Thoracic aorta (tissue), 2 donors: ENCODE data around the gene ATP5PD. TPM values are rescaled to one million over a fixed set of nuclear protein-coding genes. Genes with fewer than 3 reads are reported as not detected.
A peak's percentile ranks its signal among the peaks of the same experiment; 100 is the strongest.

Experiments used
- ATAC-seq: fragments of 150-250 bp; one replicate; pipeline ENCODE4 v1.8.0; 2017; ENCODE audit warnings: low read depth; ENCODE audit not compliant: insufficient number of reproducible peaks, low FRiP score
- DNase-seq: peaks from one replicate; pipeline ENCODE4 v3.0.0-alpha.2; 2020; ENCODE audit warnings: low spot score
- H3K27ac ChIP-seq, 2 donors: fragments of 200-600 bp; sonication (generic); 1 replicate in 1 of 2; 2 replicates in 1 of 2; pipeline ENCODE4 v1.5.1; 2016; ENCODE audit warnings: mild to moderate bottlenecking in 2 of 2, moderate library complexity in 2 of 2
- H3K27me3 ChIP-seq: fragments of 200-600 bp; sonication (generic); replicated peaks from 2 replicates; pipeline ENCODE4 v1.6.0; 2016; ENCODE audit warnings: mild to moderate bottlenecking; ENCODE audit not compliant: insufficient read depth
- H3K36me3 ChIP-seq: fragments of 200-600 bp; sonication (generic); one replicate; pipeline ENCODE4 v1.5.1; 2016
- H3K4me1 ChIP-seq, 2 donors: fragments of 200-600 bp; sonication (generic); 1 replicate in 1 of 2; 2 replicates in 1 of 2; pipeline versions ENCODE4 v1.5.1 to v1.6.0; 2016; ENCODE audit warnings: low read depth in 2 of 2, mild to moderate bottlenecking in 1 of 2; ENCODE audit not compliant: control insufficient read depth in 1 of 2
- H3K4me3 ChIP-seq: fragments of 200-600 bp; sonication (generic); 2 replicates; pipeline ENCODE4 v1.5.1; 2016; ENCODE audit warnings: mild to moderate bottlenecking
- H3K9me3 ChIP-seq: fragments of 200-600 bp; sonication (generic); 2 replicates; pipeline ENCODE4 v1.5.1; 2016
- CTCF ChIP-seq: fragments of 200-600 bp; sonication (generic); IDR thresholded peaks from one replicate; pipeline ENCODE4 v1.5.1; 2019; ENCODE audit warnings: antibody characterized with exemption
- total RNA-seq, 2 donors: library from RNA; depleted of rRNA; stranded (reverse); fragments of >200 nt; gene quantifications; one replicate each; pipeline versions ENCODE4 v1.1.0 to v1.2.3, GENCODE V29; 2016

Gene ATP5PD
- total RNA-seq, 2 donors from 2014 or later: 109 to 189 TPM

- no peak overlapping the region for H3K4me3 ChIP-seq
- ATAC-seq (no peak), DNase-seq (no peak)
- H3K36me3 ChIP-seq: no peaks in the 10 kb centered on the region
- H3K4me1 ChIP-seq: peaks cover 5 to 23% of the 10 kb centered on the region in 2 donors
- no peaks in the 10 kb centered on the region for H3K27me3 ChIP-seq
- no peak overlapping the region for H3K27ac ChIP-seq
- H3K9me3 ChIP-seq: no peaks in the 10 kb centered on the region
- no peak for TF ChIP-seq CTCF
Measured at GRCh38 chr17:75091855-75092327, 45.1 kb upstream of the ATP5PD start.

GRCh38 chr17:75090871-75091854, 44.4 kb upstream of the ATP5PD start:
- H3K27ac ChIP-seq: no peak overlapping the region
- no peak for ATAC-seq

DNA sequence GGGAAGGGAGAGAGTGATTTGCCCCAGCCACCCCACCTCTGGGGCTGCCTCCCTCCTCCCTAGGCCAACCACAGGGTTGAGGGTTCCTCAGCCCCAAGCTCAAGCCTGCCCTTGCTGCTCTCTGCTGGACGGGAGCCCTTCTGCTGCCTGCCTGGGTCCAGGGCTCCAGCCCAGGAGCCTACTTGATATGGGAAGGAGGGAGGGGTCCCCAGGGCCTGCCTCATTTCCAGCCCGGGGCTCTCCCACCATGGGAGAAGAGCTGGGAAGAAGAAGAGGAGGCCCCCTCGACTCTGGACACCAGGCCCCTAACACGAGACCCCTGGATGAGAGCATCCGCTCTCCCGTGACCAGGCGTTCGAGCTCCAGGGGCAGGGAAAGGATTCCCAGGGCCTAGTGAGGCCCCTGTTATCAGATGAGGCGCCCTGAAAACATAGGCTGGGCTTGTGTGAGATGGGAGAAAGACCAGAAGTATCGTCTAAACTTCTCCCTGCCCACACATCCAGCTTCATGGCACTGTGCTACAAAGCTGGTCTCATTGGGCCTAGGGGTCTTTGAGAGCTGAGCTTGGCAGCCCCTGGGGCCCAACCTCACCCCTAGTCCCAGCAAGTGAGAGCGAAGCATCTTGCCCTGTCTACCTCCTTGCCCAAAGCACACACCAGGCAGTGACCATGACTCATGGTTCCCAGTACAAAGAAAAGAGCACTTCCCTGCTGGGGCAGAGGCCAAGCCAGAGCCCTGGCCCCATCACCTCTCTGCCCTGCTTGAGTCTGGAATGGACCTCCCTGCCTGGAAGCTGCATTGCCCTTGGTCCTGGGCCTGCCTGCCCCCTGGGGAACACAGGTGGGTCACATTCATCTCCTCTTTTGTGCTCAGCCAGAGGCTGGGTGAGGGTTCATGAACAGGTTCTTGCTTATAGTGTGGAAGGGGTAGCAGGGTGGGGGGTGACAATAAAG, 42.0 kb upstream of the ATP5PD start:
- Histone ChIP-seq H3K4me1 (peaks cover 5 to 23% of the 10 kb centered on the region in 2 donors), H3K36me3 (no peaks in the 10 kb centered on the region), H3K4me3 (peak overlapping the region; percentile 75), H3K27me3 (no peaks in the 10 kb centered on the region), H3K27ac (peak overlapping the region in 1 of 2 donors; percentile 55), H3K9me3 (no peaks in the 10 kb centered on the region)
- DNase-seq (no peak), ATAC-seq (no peak)
- no peak for TF ChIP-seq CTCF

More at GRCh38 chr17:75090871-75091854, 44.4 kb upstream of the ATP5PD start:
- H3K9me3 ChIP-seq: no peaks in the 10 kb centered on the region
- no peaks in the 10 kb centered on the region for H3K27me3 ChIP-seq
- no peaks in the 10 kb centered on the region for H3K36me3 ChIP-seq
- DNase-seq: no peak
- no peak overlapping the region for H3K4me3 ChIP-seq
- peaks cover 5 to 23% of the 10 kb centered on the region in 2 donors for H3K4me1 ChIP-seq
- no peak for TF ChIP-seq CTCF

DNA sequence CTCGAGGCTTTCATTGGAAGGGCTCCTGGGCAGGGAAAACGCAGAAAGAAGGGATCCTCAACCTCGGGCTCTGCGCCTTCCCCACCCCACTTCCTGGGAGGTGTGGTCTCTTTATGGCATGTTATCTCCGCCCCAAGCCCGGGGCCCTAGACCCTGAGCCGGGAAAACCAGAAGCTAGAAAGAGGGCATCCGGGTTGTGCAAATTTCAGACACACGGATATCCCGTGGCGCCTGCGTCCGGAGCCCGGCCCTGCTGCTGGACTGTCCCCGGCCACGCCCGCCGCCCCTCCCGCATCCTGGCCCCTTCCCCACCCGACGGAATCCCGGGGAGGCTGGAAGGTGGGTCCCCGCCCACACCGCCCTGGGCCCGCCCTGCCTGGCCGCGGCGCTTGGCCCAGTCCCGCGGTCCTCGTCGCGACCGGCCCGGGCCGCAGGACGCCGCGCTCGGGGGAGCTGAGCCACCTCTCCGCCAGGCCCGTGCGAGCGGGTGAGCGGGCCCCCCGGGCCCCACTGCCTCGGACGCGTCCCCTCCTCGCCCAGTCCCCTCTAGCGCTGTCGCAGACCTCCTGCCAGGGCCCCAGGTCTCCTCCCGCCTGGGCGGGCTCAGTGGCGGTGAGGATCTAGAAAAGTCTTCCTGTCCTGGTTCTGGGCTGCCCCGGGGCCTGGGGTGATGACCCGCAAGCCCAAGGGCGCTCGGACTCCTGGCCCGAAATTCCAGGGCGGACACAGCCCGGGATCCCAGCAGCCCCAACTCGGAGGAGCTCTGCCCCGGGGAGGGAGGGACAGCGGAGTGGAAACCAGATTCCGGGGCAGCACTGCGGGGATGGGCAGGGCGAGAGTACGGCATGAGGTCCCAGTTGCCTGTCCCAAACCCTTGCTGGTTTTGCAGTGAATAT, 41.0 kb upstream of the ATP5PD start, which contains the start of gene SLC16A5:
SLC16A5 (plus strand) TSS at position 397 of the 896 bp plus-strand sequence. CDS start 5,683 bp downstream, outside the sequence.
- TF ChIP-seq CTCF: no peak
- Histone ChIP-seq H3K4me1 (peaks cover 5 to 23% of the 10 kb centered on the region in 2 donors), H3K4me3 (peak within 1 kb of the TSS; percentile 75), H3K27me3 (no peaks in the 10 kb centered on the region), H3K36me3 (no peaks in the 10 kb centered on the region), H3K9me3 (no peaks in the 10 kb centered on the region), H3K27ac (peak within 1 kb of the TSS in 1 of 2 donors; percentile 55)
- DNase-seq (no peak), ATAC-seq (peak; percentile 31)
